ENCODE measurements around the gene MAEA. TPM values are rescaled to one million over a fixed set of nuclear protein-coding genes. Genes with fewer than 3 reads are reported as not detected.
"Not testable (repeated sequence)": the region's sequence is repeated elsewhere in the genome, so short reads cannot be mapped to it uniquely, and the experiment has no call there.

MAEA gene
- total RNA-seq, 2 experiments from 2014 or later, result 63.8 to 69.0 TPM

DNA sequence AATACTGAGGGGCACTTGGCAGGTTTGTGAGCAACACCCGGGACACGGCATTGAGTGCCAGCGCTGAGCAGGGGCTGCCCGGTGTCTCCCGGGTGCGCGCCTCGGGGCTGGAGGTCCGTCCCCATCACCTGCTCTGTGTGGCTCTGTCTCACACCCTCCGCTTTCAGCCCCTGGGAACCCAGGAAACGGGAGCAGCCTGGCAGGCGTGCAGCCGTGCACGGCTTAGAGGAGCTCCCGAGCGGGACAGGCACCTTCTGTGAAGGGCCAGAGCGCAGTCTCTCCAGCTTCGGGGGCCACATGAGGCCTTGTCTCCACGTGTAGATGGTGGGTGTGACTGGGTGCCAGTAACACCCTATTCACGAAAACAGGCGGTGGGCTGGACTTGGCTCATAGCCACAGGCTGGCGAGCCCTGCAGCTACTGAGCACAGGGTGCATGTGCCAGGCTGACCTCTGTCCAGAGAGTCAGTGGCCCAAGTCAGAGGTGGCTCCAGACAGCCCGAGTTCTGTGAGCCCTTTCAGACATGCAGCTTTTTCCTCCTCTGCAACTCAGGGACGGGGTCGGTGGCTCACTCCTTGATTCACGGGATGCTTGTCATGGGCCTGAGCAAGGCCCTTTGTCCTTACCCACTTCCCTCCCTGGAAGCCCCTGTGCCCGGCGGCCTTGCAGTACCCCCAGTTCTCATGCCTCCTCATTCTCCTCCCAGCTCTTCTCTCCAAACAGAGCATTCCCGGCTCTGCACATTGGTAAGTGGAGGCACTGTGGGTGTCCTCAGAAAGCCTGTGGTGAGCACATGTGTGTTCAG lies 80.8 kb downstream of the MAEA start:
- Mint-ChIP-seq H3K27ac (no peak overlapping the region), H3K9me3 (no peaks in the 10 kb centered on the region), H3K36me3 (ENCODE audit: low read depth) (no peaks in the 10 kb centered on the region), H3K4me1 (no peaks in the 10 kb centered on the region), H3K4me3 (no peak overlapping the region), H3K27me3 (no peaks in the 10 kb centered on the region)
- ChIA-PET CTCF (no interaction called here), POLR2A (no interaction called here)
- DNase-seq, result no peak

- H3K4me3 Mint-ChIP-seq, result no peak overlapping the region
- H3K27me3 Mint-ChIP-seq, result no peaks in the 10 kb centered on the region
- H3K27ac Mint-ChIP-seq, result no peak overlapping the region
- DNase-seq, result no peak
- no peaks in the 10 kb centered on the region for H3K36me3 Mint-ChIP-seq (ENCODE audit: low read depth)
- H3K4me1 Mint-ChIP-seq, result no peaks in the 10 kb centered on the region
- POLR2A ChIA-PET, result no interaction called here
- CTCF ChIA-PET, result no interaction called here
- no peaks in the 10 kb centered on the region for H3K9me3 Mint-ChIP-seq
Observed at GRCh38 chr4:1371176-1372165, 81.8 kb downstream of the MAEA start.

- H3K9me3 Mint-ChIP-seq; DNase-seq; H3K4me1 Mint-ChIP-seq; H3K36me3 Mint-ChIP-seq (ENCODE audit: low read depth); H3K27ac Mint-ChIP-seq; POLR2A ChIA-PET; CTCF ChIA-PET; H3K4me3 Mint-ChIP-seq; H3K27me3 Mint-ChIP-seq: not testable (repeated sequence)
Observed at GRCh38 chr4:1372576-1372975, 82.9 kb downstream of the MAEA start.

DNA sequence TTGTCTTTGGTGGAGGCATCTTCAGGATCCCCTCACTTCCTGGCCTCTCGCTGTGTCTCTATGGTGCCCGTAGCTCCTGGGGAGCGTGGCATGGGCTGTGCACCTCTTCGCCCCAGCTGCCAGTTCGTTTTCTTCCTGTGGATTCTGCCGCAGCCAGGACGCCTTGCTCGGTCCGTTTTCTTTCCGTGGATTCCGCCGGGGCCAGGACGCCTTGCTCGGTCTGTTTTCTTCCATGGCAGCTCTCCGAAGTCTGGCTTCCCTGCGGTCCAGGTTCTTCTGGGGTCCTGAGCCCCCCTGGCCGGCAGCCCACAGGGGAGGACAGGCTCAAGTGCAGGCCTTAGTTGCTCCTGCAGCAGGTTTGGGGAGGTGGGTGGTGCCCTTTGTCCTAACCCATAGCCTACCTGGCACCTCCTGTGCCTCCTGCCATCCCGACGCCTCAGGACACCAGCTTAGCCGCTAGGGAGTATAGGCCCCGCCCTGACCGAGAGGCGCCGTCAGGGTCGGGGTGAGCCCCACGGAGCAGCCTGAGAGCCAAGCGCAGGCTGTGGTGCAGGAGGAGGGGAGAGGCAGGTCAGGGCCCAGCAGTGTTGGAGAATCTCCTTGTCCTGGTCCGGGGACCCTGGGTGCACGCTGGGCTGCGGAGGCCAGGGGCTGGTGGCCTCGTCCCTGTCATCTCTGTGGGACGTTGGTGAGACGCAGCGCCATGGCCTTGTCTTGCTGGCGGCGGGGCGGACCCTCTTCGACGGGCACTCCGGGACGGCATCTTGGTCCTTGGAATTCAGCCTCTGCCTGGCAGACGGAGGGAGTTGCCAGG lies 84.4 kb downstream of the MAEA start:
- no peaks in the 10 kb centered on the region for H3K27me3 Mint-ChIP-seq
- H3K9me3 Mint-ChIP-seq, result no peaks in the 10 kb centered on the region
- no peak overlapping the region for H3K4me3 Mint-ChIP-seq
- POLR2A ChIA-PET, result no interaction called here
- DNase-seq, result no peak
- no peak overlapping the region for H3K27ac Mint-ChIP-seq
- CTCF ChIA-PET, result no interaction called here
- no peaks in the 10 kb centered on the region for H3K4me1 Mint-ChIP-seq
- H3K36me3 Mint-ChIP-seq (ENCODE audit: low read depth), result no peaks in the 10 kb centered on the region

- no peaks in the 10 kb centered on the region for H3K27me3 Mint-ChIP-seq
- POLR2A ChIA-PET, result no interaction called here
- H3K4me3 Mint-ChIP-seq, result no peak overlapping the region
- no peaks in the 10 kb centered on the region for H3K4me1 Mint-ChIP-seq
- no peak overlapping the region for H3K27ac Mint-ChIP-seq
- no peaks in the 10 kb centered on the region for H3K36me3 Mint-ChIP-seq (ENCODE audit: low read depth)
- CTCF ChIA-PET, result no interaction called here
- DNase-seq, result no peak
- no peaks in the 10 kb centered on the region for H3K9me3 Mint-ChIP-seq
Observed at GRCh38 chr4:1374706-1375045, 85.0 kb downstream of the MAEA start.

GRCh38 chr4:1375051-1375721 lies 85.5 kb downstream of the MAEA start:
- no peaks in the 10 kb centered on the region for H3K9me3 Mint-ChIP-seq
- no peak overlapping the region for H3K4me3 Mint-ChIP-seq
- no peak for DNase-seq
- H3K27ac Mint-ChIP-seq, result no peak overlapping the region
- POLR2A ChIA-PET, result no interaction called here
- H3K27me3 Mint-ChIP-seq, result no peaks in the 10 kb centered on the region
- H3K4me1 Mint-ChIP-seq, result no peaks in the 10 kb centered on the region
- no peaks in the 10 kb centered on the region for H3K36me3 Mint-ChIP-seq (ENCODE audit: low read depth)
- CTCF ChIA-PET, result no interaction called here

DNA sequence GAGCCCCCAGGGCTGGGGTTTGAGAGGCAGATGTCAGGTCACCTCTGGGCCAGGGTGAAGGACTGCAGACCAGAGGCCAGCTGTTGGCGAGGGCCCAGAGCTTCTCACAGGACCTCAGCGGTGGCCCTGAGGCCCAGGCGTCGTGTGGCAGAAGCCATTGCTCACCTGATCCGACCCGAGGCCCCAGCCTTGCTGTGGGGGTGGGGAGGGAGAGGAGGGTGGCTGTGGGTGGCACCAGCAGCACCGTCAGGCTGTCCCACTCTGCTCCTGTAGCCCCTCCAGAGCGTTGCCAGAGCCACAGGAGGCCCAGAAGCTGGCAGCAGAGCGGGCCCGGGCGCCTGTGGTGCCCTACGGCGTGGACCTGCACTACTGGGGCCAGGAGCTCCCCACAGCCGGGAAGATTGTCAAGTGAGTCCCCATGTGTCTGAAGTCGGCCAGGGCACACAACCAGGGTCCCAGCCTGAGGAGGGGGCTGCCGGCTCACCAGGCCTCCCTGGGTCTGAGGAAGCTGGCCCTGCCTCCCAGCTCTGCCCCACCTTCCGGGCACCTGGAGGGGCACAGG lies 86.2 kb downstream of the MAEA start:
- Mint-ChIP-seq H3K9me3 (no peaks in the 10 kb centered on the region), H3K27ac (no peak overlapping the region), H3K27me3 (no peaks in the 10 kb centered on the region), H3K36me3 (ENCODE audit: low read depth) (no peaks in the 10 kb centered on the region), H3K4me3 (no peak overlapping the region), H3K4me1 (no peaks in the 10 kb centered on the region)
- ChIA-PET POLR2A (no interaction called here), CTCF (no interaction called here)
- DNase-seq, result no peak

DNA sequence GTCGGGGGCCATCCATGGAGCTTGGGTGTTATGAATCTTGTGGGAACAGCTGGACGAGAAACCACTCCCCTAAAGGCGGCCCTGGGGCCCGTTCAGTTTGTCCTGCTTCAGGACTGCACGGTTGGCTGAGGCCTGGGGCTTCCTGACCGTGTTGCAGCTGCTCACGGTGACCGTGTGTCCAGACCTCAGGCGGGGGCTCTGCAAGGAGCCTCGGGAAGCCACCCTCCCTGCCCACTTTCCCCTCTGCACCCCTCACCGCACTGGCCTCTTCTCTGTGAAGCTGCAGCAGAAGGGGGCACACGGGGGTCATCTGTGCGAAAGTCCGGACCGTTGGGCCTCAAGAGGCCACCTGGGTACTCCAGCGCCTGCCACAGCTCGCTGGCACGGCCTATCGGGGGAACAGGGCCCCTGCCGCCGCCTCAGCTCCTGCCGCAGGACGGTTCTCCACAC lies 86.7 kb downstream of the MAEA start:
- Mint-ChIP-seq H3K27ac (no peak overlapping the region), H3K36me3 (ENCODE audit: low read depth) (no peaks in the 10 kb centered on the region), H3K4me1 (no peaks in the 10 kb centered on the region), H3K4me3 (no peak overlapping the region), H3K9me3 (no peaks in the 10 kb centered on the region), H3K27me3 (no peaks in the 10 kb centered on the region)
- ChIA-PET CTCF (no interaction called here), POLR2A (no interaction called here)
- no peak for DNase-seq

DNA sequence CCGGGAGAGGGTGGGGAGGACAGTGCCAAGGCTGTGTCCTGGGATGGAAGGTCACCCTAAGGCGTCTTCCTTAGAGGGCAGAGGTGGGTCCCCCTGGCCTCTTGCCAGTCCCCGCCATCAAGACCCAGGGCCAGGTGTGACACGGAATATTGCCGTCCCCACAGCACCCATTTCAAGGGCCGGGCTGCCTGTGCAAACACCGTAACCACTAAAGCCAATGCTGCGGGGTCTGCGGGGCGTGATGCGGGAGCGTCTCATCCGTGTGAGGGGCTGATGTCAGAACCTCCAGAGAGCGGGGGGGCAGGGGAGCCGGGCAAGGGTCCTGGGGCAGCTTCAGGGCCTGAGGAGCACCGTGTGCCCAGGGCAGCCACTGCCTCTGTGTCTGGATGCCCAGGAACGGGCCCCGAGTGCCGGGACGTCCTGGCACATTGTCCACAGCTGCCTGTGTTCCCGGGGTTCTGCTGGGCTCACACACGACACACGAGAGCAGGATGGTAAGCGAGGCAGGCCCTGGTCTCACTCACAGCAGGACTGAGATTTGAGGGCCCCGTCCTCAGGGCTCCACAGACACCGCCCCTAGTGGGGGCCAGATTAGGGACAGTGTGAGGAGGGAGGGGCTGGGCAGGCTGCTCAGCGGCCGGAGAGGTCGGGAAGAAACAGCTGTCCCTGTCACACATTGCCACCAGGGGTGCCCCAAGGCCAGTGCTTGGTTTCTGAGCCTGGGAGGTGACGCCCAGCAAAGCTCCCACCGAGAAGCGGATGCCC lies 87.3 kb downstream of the MAEA start:
- POLR2A ChIA-PET, result no interaction called here
- no peaks in the 10 kb centered on the region for H3K27me3 Mint-ChIP-seq
- CTCF ChIA-PET, result no interaction called here
- H3K4me1 Mint-ChIP-seq, result no peaks in the 10 kb centered on the region
- no peak overlapping the region for H3K27ac Mint-ChIP-seq
- DNase-seq, result no peak
- H3K36me3 Mint-ChIP-seq (ENCODE audit: low read depth), result no peaks in the 10 kb centered on the region
- no peak overlapping the region for H3K4me3 Mint-ChIP-seq
- no peaks in the 10 kb centered on the region for H3K9me3 Mint-ChIP-seq

DNA sequence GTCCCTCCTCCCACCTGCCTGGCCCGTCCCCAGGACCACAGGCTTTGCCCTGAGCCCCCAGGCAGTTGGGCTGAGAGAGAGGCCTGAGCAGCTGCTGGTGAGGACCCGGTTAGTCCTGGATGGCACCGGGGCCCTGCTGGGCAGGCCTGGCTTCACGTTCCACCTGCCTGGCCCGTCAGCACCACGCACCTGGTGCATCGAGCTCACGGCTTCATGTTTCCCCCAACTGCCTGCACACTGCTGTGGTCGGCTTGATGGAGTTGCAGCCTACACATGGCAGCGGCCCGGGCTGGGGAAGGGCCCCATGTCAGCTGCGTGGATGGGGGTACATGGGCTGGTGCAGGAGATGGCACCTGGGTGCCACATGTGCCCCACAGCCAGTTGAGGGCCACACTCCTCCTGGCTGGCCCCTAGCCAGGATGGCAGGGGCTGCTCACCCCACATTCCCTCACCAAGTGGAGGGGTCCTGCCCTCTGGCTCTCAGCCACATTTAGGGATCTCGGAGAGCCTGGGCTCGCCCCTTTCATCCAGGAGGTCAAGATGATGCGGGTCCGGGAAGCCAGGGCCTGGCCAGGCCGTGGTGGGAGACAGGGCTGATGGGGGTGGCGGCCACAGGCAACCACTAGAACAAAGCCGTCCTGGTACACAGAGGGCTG lies 88.0 kb downstream of the MAEA start:
- H3K4me1 Mint-ChIP-seq, result no peaks in the 10 kb centered on the region
- no peaks in the 10 kb centered on the region for H3K27me3 Mint-ChIP-seq
- no peak overlapping the region for H3K27ac Mint-ChIP-seq
- H3K36me3 Mint-ChIP-seq (ENCODE audit: low read depth), result no peaks in the 10 kb centered on the region
- no peak for DNase-seq
- POLR2A ChIA-PET, result no interaction called here
- no peaks in the 10 kb centered on the region for H3K9me3 Mint-ChIP-seq
- H3K4me3 Mint-ChIP-seq, result no peak overlapping the region
- CTCF ChIA-PET, result no interaction called here

DNA sequence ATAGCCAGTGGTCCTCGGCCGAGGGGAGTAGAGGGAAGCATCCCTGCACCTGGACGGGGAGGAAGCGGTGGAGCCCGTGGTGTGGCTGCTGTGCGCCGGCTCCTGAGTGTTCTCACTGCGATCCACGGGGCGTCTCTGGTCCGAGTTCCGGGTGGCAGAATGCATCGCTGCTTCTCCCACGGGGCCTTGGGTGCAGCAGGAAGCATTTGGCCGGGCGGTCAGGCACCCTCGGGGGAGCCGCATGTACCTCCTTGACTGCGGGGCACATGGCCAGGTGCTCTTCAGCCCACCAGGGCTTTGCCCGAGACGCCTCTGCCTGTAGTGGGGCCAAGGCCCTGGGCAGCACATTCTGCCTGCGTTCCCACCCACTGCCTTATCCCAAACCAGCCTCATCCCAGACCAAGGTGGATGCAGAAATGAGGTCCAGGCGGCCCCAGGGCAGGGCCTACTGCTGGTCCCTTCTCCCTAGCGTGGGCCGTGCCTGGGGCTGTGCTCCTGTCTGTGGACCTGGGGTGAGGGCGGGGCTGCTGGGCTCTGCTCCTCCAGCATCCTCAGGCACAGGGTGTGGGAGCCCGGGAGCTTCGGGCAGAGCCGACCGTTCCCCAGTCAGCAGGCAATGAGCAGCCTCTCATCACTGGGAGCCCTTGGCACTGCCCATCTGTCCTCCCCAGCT lies 89.0 kb downstream of the MAEA start:
- POLR2A ChIA-PET, result no interaction called here
- CTCF ChIA-PET, result no interaction called here
- H3K36me3 Mint-ChIP-seq (ENCODE audit: low read depth), result no peaks in the 10 kb centered on the region
- no peaks in the 10 kb centered on the region for H3K27me3 Mint-ChIP-seq
- no peak for DNase-seq
- no peak overlapping the region for H3K4me3 Mint-ChIP-seq
- H3K9me3 Mint-ChIP-seq, result no peaks in the 10 kb centered on the region
- H3K4me1 Mint-ChIP-seq, result no peaks in the 10 kb centered on the region
- no peak overlapping the region for H3K27ac Mint-ChIP-seq

All from activated CD4-positive, alpha-beta T cell treated with anti-CD3 and anti-CD28 coated beads, Interleukin-2, amount 10 ng/mL, durations not matched to agents 7 days and 5 days (primary cell).